ENCODE data around the gene POLR3H. TPM values are rescaled to one million over a fixed set of nuclear protein-coding genes. Genes with fewer than 3 reads are reported as not detected.
"Not testable (repeated sequence)": the region's sequence is repeated elsewhere in the genome, so short reads cannot be mapped to it uniquely, and the experiment has no call there.

The POLR3H gene
- total RNA-seq, 1 donor from 2014 or later = 15.2 TPM

DNA sequence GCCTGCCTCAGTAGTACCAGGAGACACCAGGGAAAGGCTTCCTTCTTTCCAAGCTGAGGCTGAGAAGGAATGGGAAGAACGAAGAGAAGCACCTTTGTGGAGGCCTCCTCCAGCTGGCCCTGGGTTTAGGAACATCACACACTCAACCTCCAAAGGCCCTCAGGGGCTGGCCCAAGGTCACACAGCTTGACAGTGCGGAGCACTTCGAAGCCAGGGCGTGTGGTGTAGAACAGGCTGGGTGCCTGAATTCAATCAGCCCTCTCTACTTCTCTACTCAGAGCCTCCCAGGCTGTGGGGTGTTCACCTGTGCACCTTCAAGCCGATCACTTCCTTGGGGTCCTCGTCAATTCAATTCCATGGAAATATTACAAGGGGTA, 15.8 kb upstream of the POLR3H start:
- no peaks in the 10 kb centered on the region for H3K27me3 ChIP-seq
- H3K4me2 ChIP-seq = peak overlapping the region; percentile 71
- H3F3A ChIP-seq (ENCODE audit: low read depth) = no peaks in the 10 kb centered on the region
- H3K79me2 ChIP-seq (ENCODE audit: low read depth) = no peaks in the 10 kb centered on the region
- no peaks in the 10 kb centered on the region for H4K20me1 ChIP-seq (ENCODE audit: low read depth)
- peak overlapping the region; percentile 80 for H3K4me3 Mint-ChIP-seq
- H3K9ac ChIP-seq = no peak overlapping the region
- no peaks in the 10 kb centered on the region for H3K36me3 Mint-ChIP-seq
- peaks cover 22% of the 10 kb centered on the region for H3K4me1 ChIP-seq
- no peak for DNase-seq (ENCODE audit: low spot score)
- no peak overlapping the region for H3K27ac ChIP-seq
- TF ChIP-seq, protein P1, sequence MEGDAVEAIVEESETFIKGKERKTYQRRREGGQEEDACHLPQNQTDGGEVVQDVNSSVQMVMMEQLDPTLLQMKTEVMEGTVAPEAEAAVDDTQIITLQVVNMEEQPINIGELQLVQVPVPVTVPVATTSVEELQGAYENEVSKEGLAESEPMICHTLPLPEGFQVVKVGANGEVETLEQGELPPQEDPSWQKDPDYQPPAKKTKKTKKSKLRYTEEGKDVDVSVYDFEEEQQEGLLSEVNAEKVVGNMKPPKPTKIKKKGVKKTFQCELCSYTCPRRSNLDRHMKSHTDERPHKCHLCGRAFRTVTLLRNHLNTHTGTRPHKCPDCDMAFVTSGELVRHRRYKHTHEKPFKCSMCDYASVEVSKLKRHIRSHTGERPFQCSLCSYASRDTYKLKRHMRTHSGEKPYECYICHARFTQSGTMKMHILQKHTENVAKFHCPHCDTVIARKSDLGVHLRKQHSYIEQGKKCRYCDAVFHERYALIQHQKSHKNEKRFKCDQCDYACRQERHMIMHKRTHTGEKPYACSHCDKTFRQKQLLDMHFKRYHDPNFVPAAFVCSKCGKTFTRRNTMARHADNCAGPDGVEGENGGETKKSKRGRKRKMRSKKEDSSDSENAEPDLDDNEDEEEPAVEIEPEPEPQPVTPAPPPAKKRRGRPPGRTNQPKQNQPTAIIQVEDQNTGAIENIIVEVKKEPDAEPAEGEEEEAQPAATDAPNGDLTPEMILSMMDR (IDR thresholded peaks at IDR 0.05) = no peak
- no peak for TF ChIP-seq EZH2phosphoT487 (IDR thresholded peaks at IDR 0.05)
- no peak for TF ChIP-seq EZH2 (IDR thresholded peaks at IDR 0.05)
- H3K27ac Mint-ChIP-seq = peak overlapping the region; percentile 87
- no peaks in the 10 kb centered on the region for H3K9me3 ChIP-seq (ENCODE audit: low read depth)
- peaks cover 2% of the 10 kb centered on the region for H3K9me3 Mint-ChIP-seq
- H3K4me1 Mint-ChIP-seq = peaks cover 58% of the 10 kb centered on the region
- peaks cover 18% of the 10 kb centered on the region for H3K27me3 Mint-ChIP-seq (ENCODE audit: insufficient read depth, low read depth)
- H2AFZ ChIP-seq (replicated peaks) = no peak overlapping the region
- no peaks in the 10 kb centered on the region for H3K36me3 ChIP-seq
- no peak overlapping the region for H3K4me3 ChIP-seq

DNA sequence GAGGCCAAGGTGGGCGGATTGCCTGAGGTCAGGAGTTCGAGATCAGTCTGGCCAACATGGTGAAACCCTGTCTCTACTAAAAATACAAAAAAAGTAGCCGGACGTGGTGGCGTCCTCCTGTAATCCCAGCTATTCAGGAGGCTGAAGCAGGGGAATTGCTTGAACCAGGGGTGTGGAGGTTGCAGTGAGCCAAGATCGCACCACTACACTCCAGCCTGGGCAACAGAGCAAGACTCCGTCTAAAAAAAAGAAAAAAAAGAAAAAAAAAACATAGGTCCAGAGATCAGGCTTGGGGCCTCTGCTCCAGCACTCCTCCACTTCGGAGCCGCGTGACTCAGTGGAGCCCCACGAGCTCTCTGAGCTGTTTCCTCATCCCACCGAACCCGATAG, 14.0 kb upstream of the POLR3H start:
- not testable (repeated sequence) for H4K20me1 ChIP-seq (ENCODE audit: low read depth); H3K4me3 Mint-ChIP-seq; H2AFZ ChIP-seq (replicated peaks); H3K27ac ChIP-seq; H3K79me2 ChIP-seq (ENCODE audit: low read depth); H3K4me3 ChIP-seq; DNase-seq (ENCODE audit: low spot score); H3K4me2 ChIP-seq; H3K27ac Mint-ChIP-seq; H3K9me3 ChIP-seq (ENCODE audit: low read depth); H3K36me3 Mint-ChIP-seq; H3K36me3 ChIP-seq; H3K9ac ChIP-seq; H3K9me3 Mint-ChIP-seq; H3F3A ChIP-seq (ENCODE audit: low read depth); H3K27me3 ChIP-seq
- Mint-ChIP-seq H3K27me3 (ENCODE audit: insufficient read depth, low read depth) (peaks cover 24% of the 10 kb centered on the region), H3K4me1 (peaks cover 64% of the 10 kb centered on the region)
- peaks cover 22% of the 10 kb centered on the region for H3K4me1 ChIP-seq

DNA sequence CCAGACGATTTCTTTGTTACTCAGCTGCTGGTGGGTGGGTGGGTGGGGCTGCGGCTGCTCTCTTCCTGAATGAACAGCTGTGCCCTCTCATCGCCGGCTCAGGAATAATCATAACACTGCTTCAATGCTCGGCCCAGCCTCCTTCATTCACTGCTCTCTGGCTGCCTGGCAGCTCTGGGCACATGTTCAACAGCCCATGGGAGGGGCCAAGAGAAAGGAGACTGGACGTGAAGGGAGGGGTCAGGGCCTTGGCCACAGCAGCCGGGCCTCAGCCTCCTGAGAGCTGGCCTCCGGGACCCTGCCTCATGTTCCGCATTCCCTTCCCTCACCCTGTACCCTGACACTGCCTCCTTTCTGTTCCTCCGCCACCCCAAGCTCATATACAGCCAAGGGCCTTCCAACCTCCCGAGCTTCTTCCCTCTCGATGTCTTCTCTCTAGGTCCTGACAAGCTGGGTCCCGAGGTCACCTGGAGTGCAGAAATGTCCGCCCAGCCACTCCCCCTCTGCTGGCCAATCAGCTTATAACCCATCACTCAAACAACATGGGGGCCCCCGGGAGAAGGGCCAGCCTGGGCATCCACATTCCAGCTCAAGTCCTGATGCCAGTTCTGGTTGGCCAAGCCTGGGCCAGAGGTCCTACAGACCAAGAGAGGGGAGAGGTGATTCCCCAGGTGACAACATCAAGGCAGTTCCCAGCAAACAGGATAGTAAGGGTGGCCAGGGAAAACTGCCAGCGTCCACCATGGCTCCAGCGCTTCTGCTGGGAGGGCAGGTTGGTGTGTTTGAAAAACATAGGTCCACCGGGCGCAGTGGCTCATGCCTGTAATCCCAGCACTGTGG, 13.4 kb upstream of the POLR3H start:
- peak overlapping the region; percentile 63 for H2AFZ ChIP-seq (replicated peaks)
- Mint-ChIP-seq H3K27ac (peak overlapping the region; percentile 88), H3K36me3 (no peaks in the 10 kb centered on the region), H3K9me3 (peaks cover 2% of the 10 kb centered on the region), H3K27me3 (ENCODE audit: insufficient read depth, low read depth) (peaks cover 25% of the 10 kb centered on the region), H3K4me1 (peaks cover 62% of the 10 kb centered on the region), H3K4me3 (peak overlapping the region; percentile 18)
- H3K4me2 ChIP-seq = peak overlapping the region; percentile 29
- no peak for DNase-seq (ENCODE audit: low spot score)
- no peaks in the 10 kb centered on the region for H4K20me1 ChIP-seq (ENCODE audit: low read depth)
- H3K27ac ChIP-seq = no peak overlapping the region
- H3F3A ChIP-seq (ENCODE audit: low read depth) = no peaks in the 10 kb centered on the region
- no peaks in the 10 kb centered on the region for H3K79me2 ChIP-seq (ENCODE audit: low read depth)
- TF ChIP-seq EZH2phosphoT487 (IDR thresholded peaks at IDR 0.05) (no peak), EZH2 (IDR thresholded peaks at IDR 0.05) (no peak)
- no peak overlapping the region for H3K9ac ChIP-seq
- no peaks in the 10 kb centered on the region for H3K36me3 ChIP-seq
- no peak overlapping the region for H3K4me3 ChIP-seq
- no peaks in the 10 kb centered on the region for H3K9me3 ChIP-seq (ENCODE audit: low read depth)
- H3K27me3 ChIP-seq = no peaks in the 10 kb centered on the region
- H3K4me1 ChIP-seq = peaks cover 22% of the 10 kb centered on the region

DNA sequence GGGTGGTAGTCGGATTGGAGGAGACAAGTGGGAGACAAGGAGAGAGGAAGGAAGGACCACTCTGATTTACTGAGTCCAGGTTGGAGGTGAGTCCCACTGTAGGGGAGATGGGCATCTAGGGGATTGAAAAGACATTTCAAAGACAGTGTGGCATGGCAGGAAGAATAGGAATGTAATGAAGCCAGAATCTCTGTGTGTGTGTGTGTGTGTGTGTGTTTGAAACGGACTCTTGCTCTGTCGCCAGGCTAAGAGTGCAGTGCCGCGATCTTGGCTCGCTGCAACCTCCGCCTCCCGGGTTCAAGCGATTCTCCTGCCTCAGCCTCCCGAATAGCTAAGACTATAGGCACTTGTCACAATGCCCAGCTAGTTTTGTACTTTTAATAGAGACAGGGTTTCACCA, 12.3 kb upstream of the POLR3H start:
- H3K36me3 Mint-ChIP-seq = no peaks in the 10 kb centered on the region

More for the DNA sequence above, 12.3 kb upstream of the POLR3H start:
- Mint-ChIP-seq H3K27me3 (ENCODE audit: insufficient read depth, low read depth) (peaks cover 21% of the 10 kb centered on the region), H3K9me3 (peaks cover 2% of the 10 kb centered on the region), H3K27ac (peak overlapping the region; percentile 50), H3K4me1 (peaks cover 57% of the 10 kb centered on the region), H3K4me3 (peak overlapping the region; percentile 31)
- Histone ChIP-seq H4K20me1 (ENCODE audit: low read depth) (no peaks in the 10 kb centered on the region), H3K4me3 (no peak overlapping the region), H3K27ac (no peak overlapping the region), H3F3A (ENCODE audit: low read depth) (peaks cover 3% of the 10 kb centered on the region), H3K4me2 (no peak overlapping the region), H3K27me3 (no peaks in the 10 kb centered on the region), H3K36me3 (no peaks in the 10 kb centered on the region), H3K9ac (no peak overlapping the region), H3K9me3 (ENCODE audit: low read depth) (no peaks in the 10 kb centered on the region), H3K4me1 (peaks cover 22% of the 10 kb centered on the region), H3K79me2 (ENCODE audit: low read depth) (no peaks in the 10 kb centered on the region), H2AFZ (replicated peaks) (no peak overlapping the region)
- no peak for DNase-seq (ENCODE audit: low spot score)
- TF ChIP-seq EZH2 (IDR thresholded peaks at IDR 0.05) (no peak), EZH2phosphoT487 (IDR thresholded peaks at IDR 0.05) (no peak)
- TF ChIP-seq, protein P1 (IDR thresholded peaks at IDR 0.05) = no peak
